ENCODE results near the gene DPYD.

Gene DPYD

GRCh38 chr1:97634758-97635157 is 286.1 kb downstream of the DPYD start:
- Histone ChIP-seq H3F3A (ENCODE audit: insufficient read depth) (no peaks in the 10 kb centered on the region), H3K9me3 (ENCODE audit: insufficient read depth, low read length) (no peaks in the 10 kb centered on the region), H3K36me3 (ENCODE audit: low read length) (no peaks in the 10 kb centered on the region), H3K4me2 (ENCODE audit: low read depth, low read length, poor library complexity, severe bottlenecking) (no peak overlapping the region), H3K9ac (ENCODE audit: low read length) (no peak overlapping the region), H3K27me3 (ENCODE audit: low read length) (no peaks in the 10 kb centered on the region), H3K27ac (ENCODE audit: low read depth, low read length) (no peak overlapping the region), H2AFZ (ENCODE audit: low read depth, low read length, severe bottlenecking) (no peak overlapping the region), H4K20me1 (ENCODE audit: low read depth, low read length) (no peaks in the 10 kb centered on the region), H3K4me3 (ENCODE audit: insufficient read depth, low read length, poor library complexity, severe bottlenecking) (no peak overlapping the region), H3K9me2 (replicated peaks; ENCODE audit: insufficient read depth, low read length) (no peaks in the 10 kb centered on the region), H3K79me2 (ENCODE audit: insufficient read depth, low read length) (no peaks in the 10 kb centered on the region)
- TF ChIP-seq CTCF (IDR thresholded peaks at IDR 0.05; ENCODE audit: insufficient read depth, low read length, poor library complexity, severe bottlenecking), result no peak
- no peak for TF ChIP-seq EZH2phosphoT487 (conservative IDR thresholded peaks at IDR 0.05; ENCODE audit: low read length)

GRCh38 chr1:97632776-97633175 is 288.1 kb downstream of the DPYD start:
- H3K27ac ChIP-seq (ENCODE audit: low read depth, low read length), result no peak overlapping the region
- TF ChIP-seq CTCF (IDR thresholded peaks at IDR 0.05; ENCODE audit: insufficient read depth, low read length, poor library complexity, severe bottlenecking), result no peak
- no peak for TF ChIP-seq EZH2phosphoT487 (conservative IDR thresholded peaks at IDR 0.05; ENCODE audit: low read length)
- no peaks in the 10 kb centered on the region for H3K36me3 ChIP-seq (ENCODE audit: low read length)
- H3K9me3 ChIP-seq (ENCODE audit: insufficient read depth, low read length), result no peaks in the 10 kb centered on the region
- H3K4me2 ChIP-seq (ENCODE audit: low read depth, low read length, poor library complexity, severe bottlenecking), result no peak overlapping the region
- no peak overlapping the region for H2AFZ ChIP-seq (ENCODE audit: low read depth, low read length, severe bottlenecking)
- H3K79me2 ChIP-seq (ENCODE audit: insufficient read depth, low read length), result no peaks in the 10 kb centered on the region
- no peak overlapping the region for H3K4me3 ChIP-seq (ENCODE audit: insufficient read depth, low read length, poor library complexity, severe bottlenecking)
- H3K9me2 ChIP-seq (replicated peaks; ENCODE audit: insufficient read depth, low read length), result no peaks in the 10 kb centered on the region
- H4K20me1 ChIP-seq (ENCODE audit: low read depth, low read length), result no peaks in the 10 kb centered on the region
- H3F3A ChIP-seq (ENCODE audit: insufficient read depth), result no peaks in the 10 kb centered on the region
- H3K9ac ChIP-seq (ENCODE audit: low read length), result no peak overlapping the region
- H3K27me3 ChIP-seq (ENCODE audit: low read length), result no peaks in the 10 kb centered on the region

- Histone ChIP-seq H3K9me2 (replicated peaks; ENCODE audit: insufficient read depth, low read length) (no peaks in the 10 kb centered on the region), H3K27ac (ENCODE audit: low read depth, low read length) (no peak overlapping the region), H3K9me3 (ENCODE audit: insufficient read depth, low read length) (no peaks in the 10 kb centered on the region), H3K9ac (ENCODE audit: low read length) (no peak overlapping the region), H3K36me3 (ENCODE audit: low read length) (no peaks in the 10 kb centered on the region), H3K4me2 (ENCODE audit: low read depth, low read length, poor library complexity, severe bottlenecking) (no peak overlapping the region), H4K20me1 (ENCODE audit: low read depth, low read length) (no peaks in the 10 kb centered on the region), H2AFZ (ENCODE audit: low read depth, low read length, severe bottlenecking) (no peak overlapping the region), H3K4me3 (ENCODE audit: insufficient read depth, low read length, poor library complexity, severe bottlenecking) (no peak overlapping the region), H3K27me3 (ENCODE audit: low read length) (no peaks in the 10 kb centered on the region), H3K79me2 (ENCODE audit: insufficient read depth, low read length) (no peaks in the 10 kb centered on the region), H3F3A (ENCODE audit: insufficient read depth) (no peaks in the 10 kb centered on the region)
- no peak for TF ChIP-seq EZH2phosphoT487 (conservative IDR thresholded peaks at IDR 0.05; ENCODE audit: low read length)
- no peak for TF ChIP-seq CTCF (IDR thresholded peaks at IDR 0.05; ENCODE audit: insufficient read depth, low read length, poor library complexity, severe bottlenecking)
Measured at GRCh38 chr1:97632075-97632474, 288.8 kb downstream of the DPYD start.

Measured in SU-DHL-6 (cell line).